PC-9 (cell line): ENCODE measurements around the gene CRHR2. TPM values are rescaled to one million over a fixed set of nuclear protein-coding genes. Genes with fewer than 3 reads are reported as not detected.
A peak's percentile ranks its signal among the peaks of the same experiment; 100 is the strongest.

ENCODE experiments used
- BruUV-seq: library from RNA; stranded (reverse); fragments of 400-500 nt; replicated peaks from 2 replicates; lab custom pipeline; 2021; lab: Mats Ljungman, UMichigan
- CTCF ChIA-PET: fragments of 300-600 bp; sonication (Branson Sonifier 250); formaldehyde crosslinking; loops from one replicate; lab custom pipeline; 2022; ENCODE audit warnings: antibody characterized with exemption; lab: Charles Lee
- POLR2A ChIA-PET: fragments of 300-600 bp; sonication (Branson Sonifier 250); formaldehyde crosslinking; loops from one replicate; lab custom pipeline; 2022; ENCODE audit warnings: antibody characterized with exemption; ENCODE audit not compliant: unreplicated experiment; lab: Charles Lee
- DNase-seq, 2 experiments: peaks; one replicate each; pipeline versions ENCODE4 v3.0.0 to v3.0.0-alpha.2; 2015 to 2022; ENCODE audit warnings: mixed read lengths in 1 of 2
- H2AFZ ChIP-seq: fragments of 200-600 bp; sonication (generic); 2 replicates; pipeline ENCODE4 v1.8.1; 2017; ENCODE audit warnings: antibody characterized with exemption
- H3F3A ChIP-seq: fragments of 200-600 bp; sonication (generic); 2 replicates; pipeline ENCODE4 v1.8.1; 2017; ENCODE audit warnings: antibody characterized with exemption, mild to moderate bottlenecking, low read depth; ENCODE audit not compliant: insufficient read depth
- H3K27ac ChIP-seq: fragments of 200-600 bp; sonication (generic); 2 replicates; pipeline ENCODE4 v1.6.1; 2016; ENCODE audit warnings: mixed run types
- H3K27me3 ChIP-seq: fragments of 200-600 bp; sonication (generic); 2 replicates; pipeline ENCODE4 v1.6.1; 2016; ENCODE audit warnings: low read depth, mixed run types; ENCODE audit not compliant: insufficient read depth
- H3K36me3 ChIP-seq: fragments of 200-600 bp; sonication (generic); 2 replicates; pipeline ENCODE4 v1.6.1; 2016; ENCODE audit warnings: low read depth, mixed run types
- H3K4me1 ChIP-seq: fragments of 200-600 bp; sonication (generic); replicated peaks from 2 replicates; pipeline ENCODE4 v1.6.1; 2016; ENCODE audit warnings: mixed run types; ENCODE audit not compliant: insufficient read depth
- H3K4me2 ChIP-seq: fragments of 200-600 bp; sonication (generic); 2 replicates; pipeline ENCODE4 v1.6.1; 2017; ENCODE audit warnings: mixed run types
- H3K4me3 ChIP-seq: fragments of 200-600 bp; sonication (generic); 2 replicates; pipeline ENCODE4 v1.6.1; 2016; ENCODE audit warnings: mixed run types
- H3K79me2 ChIP-seq: fragments of 200-600 bp; sonication (generic); 2 replicates; pipeline ENCODE4 v1.6.1; 2017; ENCODE audit warnings: low read depth, mixed run types
- H3K9me2 ChIP-seq: fragments of 200-600 bp; sonication (generic); 2 replicates; pipeline ENCODE4 v1.8.1; 2017; ENCODE audit warnings: mild to moderate bottlenecking; ENCODE audit not compliant: insufficient read depth
- H3K9me3 ChIP-seq: fragments of 200-600 bp; sonication (generic); 2 replicates; pipeline ENCODE4 v1.8.1; 2016; ENCODE audit warnings: low read depth; ENCODE audit not compliant: insufficient read depth
- H4K20me1 ChIP-seq: fragments of 200-600 bp; sonication (generic); 2 replicates; pipeline ENCODE4 v1.8.1; 2017; ENCODE audit not compliant: insufficient read depth
- EZH2 ChIP-seq: fragments of 200-600 bp; sonication (generic); IDR thresholded peaks from 2 replicates; pipeline ENCODE4 v1.8.0; 2017; ENCODE audit warnings: antibody characterized with exemption, low read depth
- intact Hi-C: fragments of 100-400 bp; cut with micrococcal nuclease; formaldehyde crosslinking; loops from one replicate; pipeline ENCODE4 v1.10.0; 2022; ENCODE audit not compliant: unreplicated experiment
- total RNA-seq: library from RNA; stranded (reverse); gene quantifications from 2 replicates; pipeline ENCODE4 v1.2.3, GENCODE V29; 2021
- TF ChIP-seq, protein P1 (sequence below): fragments of 200-600 bp; sonication (generic); conservative IDR thresholded peaks from 2 replicates; pipeline ENCODE4 v1.6.1; 2017; ENCODE audit warnings: mixed run types, antibody characterized with exemption, mild to moderate bottlenecking, moderate library complexity

CRHR2 gene
- total RNA-seq, 1 experiment from 2014 or later, result not detected

DNA sequence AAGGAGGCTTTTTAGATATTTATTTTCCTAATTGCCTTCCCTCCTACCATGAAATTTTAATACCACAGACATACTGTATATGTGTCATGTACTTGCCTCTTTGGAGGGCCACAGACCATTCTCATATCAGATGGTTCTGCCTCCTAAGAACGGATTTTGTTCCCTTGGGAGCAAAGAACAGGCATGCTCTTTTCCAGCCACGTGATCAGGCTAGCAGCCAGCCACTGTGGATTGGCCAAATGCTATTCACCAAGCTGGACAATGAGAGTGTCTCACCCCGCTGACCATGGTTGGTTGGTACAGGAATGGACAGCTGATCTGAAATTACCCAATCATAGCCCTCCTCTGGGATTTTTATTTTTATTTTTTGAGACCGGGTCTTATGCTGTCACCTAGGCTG lies 21.5 kb upstream of the CRHR2 start:
- intact Hi-C loops, result no loop called here
- Histone ChIP-seq H3K27ac (no peak overlapping the region), H3K4me1 (peaks cover 21% of the 10 kb centered on the region), H3K4me2 (no peak overlapping the region), H3K27me3 (peaks cover 45% of the 10 kb centered on the region), H3K9me2 (no peaks in the 10 kb centered on the region), H4K20me1 (no peaks in the 10 kb centered on the region), H3K36me3 (no peaks in the 10 kb centered on the region), H3K9me3 (no peaks in the 10 kb centered on the region), H2AFZ (no peak overlapping the region), H3K79me2 (no peaks in the 10 kb centered on the region), H3F3A (peaks cover 19% of the 10 kb centered on the region), H3K4me3 (no peak overlapping the region)
- ChIA-PET CTCF (interaction anchor here (2.2 kb wide), 1 partner anchor 36 kb away, joined by 6 read pairs; no protein-coding TSS in a partner anchor), POLR2A (no interaction called here)
- DNase-seq, result no peak
- TF ChIP-seq, protein P1, sequence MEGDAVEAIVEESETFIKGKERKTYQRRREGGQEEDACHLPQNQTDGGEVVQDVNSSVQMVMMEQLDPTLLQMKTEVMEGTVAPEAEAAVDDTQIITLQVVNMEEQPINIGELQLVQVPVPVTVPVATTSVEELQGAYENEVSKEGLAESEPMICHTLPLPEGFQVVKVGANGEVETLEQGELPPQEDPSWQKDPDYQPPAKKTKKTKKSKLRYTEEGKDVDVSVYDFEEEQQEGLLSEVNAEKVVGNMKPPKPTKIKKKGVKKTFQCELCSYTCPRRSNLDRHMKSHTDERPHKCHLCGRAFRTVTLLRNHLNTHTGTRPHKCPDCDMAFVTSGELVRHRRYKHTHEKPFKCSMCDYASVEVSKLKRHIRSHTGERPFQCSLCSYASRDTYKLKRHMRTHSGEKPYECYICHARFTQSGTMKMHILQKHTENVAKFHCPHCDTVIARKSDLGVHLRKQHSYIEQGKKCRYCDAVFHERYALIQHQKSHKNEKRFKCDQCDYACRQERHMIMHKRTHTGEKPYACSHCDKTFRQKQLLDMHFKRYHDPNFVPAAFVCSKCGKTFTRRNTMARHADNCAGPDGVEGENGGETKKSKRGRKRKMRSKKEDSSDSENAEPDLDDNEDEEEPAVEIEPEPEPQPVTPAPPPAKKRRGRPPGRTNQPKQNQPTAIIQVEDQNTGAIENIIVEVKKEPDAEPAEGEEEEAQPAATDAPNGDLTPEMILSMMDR, result no peak
- TF ChIP-seq EZH2, result no peak
- no TSS peak for BruUV-seq

DNA sequence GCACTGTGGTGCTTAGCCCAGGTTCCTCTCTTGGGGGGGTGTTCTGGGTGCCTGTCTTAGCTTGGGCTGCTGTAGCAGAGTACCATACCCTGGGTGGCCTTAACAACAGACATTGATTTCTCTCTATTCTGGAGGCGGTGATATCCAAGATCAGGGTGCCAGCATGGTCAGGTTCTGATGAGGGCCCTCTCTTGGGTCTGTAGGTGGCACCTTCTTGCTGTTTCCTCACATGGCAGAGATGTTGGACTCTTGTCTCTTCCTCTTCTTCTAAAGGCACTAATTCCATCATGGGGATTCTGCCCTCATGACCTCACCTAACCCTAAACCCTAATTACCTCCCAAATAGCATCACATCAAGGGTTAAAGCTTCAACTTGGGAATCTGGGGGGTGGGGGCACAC lies 19.9 kb upstream of the CRHR2 start:
- peaks cover 60% of the 10 kb centered on the region for H3K27me3 ChIP-seq
- no peak overlapping the region for H2AFZ ChIP-seq
- CTCF ChIA-PET, result no interaction called here
- BruUV-seq, result no TSS peak
- no peak overlapping the region for H3K27ac ChIP-seq
- DNase-seq, result no peak
- H3K4me3 ChIP-seq, result no peak overlapping the region
- H3K79me2 ChIP-seq, result no peaks in the 10 kb centered on the region
- H3K36me3 ChIP-seq, result no peaks in the 10 kb centered on the region
- no peaks in the 10 kb centered on the region for H4K20me1 ChIP-seq
- peaks cover 21% of the 10 kb centered on the region for H3K4me1 ChIP-seq
- TF ChIP-seq EZH2, result no peak
- TF ChIP-seq, protein P1, result peak; percentile 36; the same call in 1 of the 2 replicates
- peaks cover 19% of the 10 kb centered on the region for H3F3A ChIP-seq
- H3K4me2 ChIP-seq, result no peak overlapping the region
- no peaks in the 10 kb centered on the region for H3K9me3 ChIP-seq
- H3K9me2 ChIP-seq, result no peaks in the 10 kb centered on the region
- POLR2A ChIA-PET, result no interaction called here
- intact Hi-C loops, result no loop called here

DNA sequence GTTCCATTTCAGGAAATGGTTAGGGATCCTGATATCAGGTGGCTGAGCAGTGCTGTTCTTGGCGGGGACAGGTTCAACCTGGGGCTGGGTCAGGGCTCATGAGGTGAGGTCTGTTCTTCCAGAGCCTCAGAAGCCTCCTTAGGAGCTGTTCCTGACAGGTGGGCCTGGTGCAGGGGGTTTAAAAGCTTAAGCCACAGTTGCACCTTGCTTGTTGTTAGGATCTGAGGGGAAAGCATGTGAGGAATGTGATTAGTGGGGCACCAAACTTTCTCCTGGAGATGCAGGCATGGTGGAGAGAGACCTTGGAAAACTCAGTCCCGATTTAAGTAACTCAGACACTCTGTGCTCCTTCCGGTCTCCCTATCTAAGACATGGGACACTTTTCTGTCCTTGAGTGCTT lies 18.7 kb upstream of the CRHR2 start:
- Histone ChIP-seq H3K9me3 (no peaks in the 10 kb centered on the region), H3K4me1 (peaks cover 19% of the 10 kb centered on the region), H3K4me2 (no peak overlapping the region), H3K36me3 (no peaks in the 10 kb centered on the region), H3F3A (peaks cover 16% of the 10 kb centered on the region), H3K27ac (no peak overlapping the region), H4K20me1 (no peaks in the 10 kb centered on the region), H3K79me2 (no peaks in the 10 kb centered on the region), H3K27me3 (peaks cover 66% of the 10 kb centered on the region), H2AFZ (no peak overlapping the region), H3K4me3 (no peak overlapping the region), H3K9me2 (no peaks in the 10 kb centered on the region)
- intact Hi-C loops, result no loop called here
- BruUV-seq, result no TSS peak
- DNase-seq, result no peak
- no peak for TF ChIP-seq EZH2
- TF ChIP-seq, protein P1, result no peak
- ChIA-PET CTCF (no interaction called here), POLR2A (no interaction called here)
